GM23248 (cell line): ENCODE measurements around the gene PLA2G2C.

ENCODE experiments used
- EZH2 ChIP-seq: fragments of 200-600 bp; sonication (generic); IDR thresholded peaks from 2 replicates; pipeline ENCODE4 v1.6.1; 2018; ENCODE audit warnings: antibody characterized with exemption, mild to moderate bottlenecking; ENCODE audit not compliant: insufficient read depth, poor library complexity, severe bottlenecking
- EZH2phosphoT487 ChIP-seq: fragments of 200-600 bp; sonication (generic); IDR thresholded peaks from 2 replicates; pipeline ENCODE4 v1.6.1; 2018; ENCODE audit warnings: antibody characterized with exemption, moderate library complexity, mild to moderate bottlenecking, low read depth; ENCODE audit not compliant: insufficient read depth

DNA sequence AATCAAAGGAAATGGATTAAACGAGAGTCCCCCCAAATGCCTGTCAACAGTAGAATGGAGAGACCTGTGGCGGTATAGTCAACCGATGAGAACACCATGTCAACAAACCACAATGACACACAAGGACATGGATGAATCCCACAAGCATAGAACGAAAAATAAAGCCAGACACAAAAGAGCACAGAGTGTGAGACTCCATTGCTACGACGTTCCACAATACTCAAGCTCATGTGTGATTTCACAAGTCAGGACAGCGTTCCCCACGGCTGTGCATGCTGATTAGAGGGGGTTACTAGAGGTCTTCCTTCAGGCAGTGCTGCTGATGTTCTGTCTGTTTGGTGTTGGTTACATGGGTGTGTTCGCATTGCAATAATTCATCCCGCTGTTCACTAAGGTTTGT lies 61.2 kb downstream of the PLA2G2C start:
- no peak for TF ChIP-seq EZH2
- TF ChIP-seq EZH2phosphoT487, result no peak
